Measurements from ENCODE around the gene CHRDL2.
A peak's percentile ranks its signal among the peaks of the same experiment; 100 is the strongest.

The CHRDL2 gene

DNA sequence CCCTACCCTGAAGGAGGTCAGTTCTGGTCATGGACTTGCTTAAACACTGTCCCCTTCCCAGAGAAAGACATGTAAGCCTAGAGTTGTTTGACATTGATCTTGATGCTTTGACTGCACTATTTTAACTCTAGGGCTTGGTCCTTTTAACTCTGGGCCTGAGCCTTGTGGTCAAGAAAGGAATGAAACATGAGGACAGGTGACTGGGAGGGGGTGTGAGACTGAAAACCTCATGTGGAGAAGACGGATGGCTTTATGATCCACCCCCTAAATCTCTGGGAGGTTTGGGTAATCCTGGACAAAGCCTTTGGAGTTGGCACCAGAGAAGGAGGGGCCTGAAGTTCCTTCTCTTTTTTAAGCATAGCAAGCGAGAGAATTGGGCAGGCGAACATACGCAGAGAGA lies 17.5 kb downstream of the CHRDL2 start:
- TF ChIP-seq, protein P1, sequence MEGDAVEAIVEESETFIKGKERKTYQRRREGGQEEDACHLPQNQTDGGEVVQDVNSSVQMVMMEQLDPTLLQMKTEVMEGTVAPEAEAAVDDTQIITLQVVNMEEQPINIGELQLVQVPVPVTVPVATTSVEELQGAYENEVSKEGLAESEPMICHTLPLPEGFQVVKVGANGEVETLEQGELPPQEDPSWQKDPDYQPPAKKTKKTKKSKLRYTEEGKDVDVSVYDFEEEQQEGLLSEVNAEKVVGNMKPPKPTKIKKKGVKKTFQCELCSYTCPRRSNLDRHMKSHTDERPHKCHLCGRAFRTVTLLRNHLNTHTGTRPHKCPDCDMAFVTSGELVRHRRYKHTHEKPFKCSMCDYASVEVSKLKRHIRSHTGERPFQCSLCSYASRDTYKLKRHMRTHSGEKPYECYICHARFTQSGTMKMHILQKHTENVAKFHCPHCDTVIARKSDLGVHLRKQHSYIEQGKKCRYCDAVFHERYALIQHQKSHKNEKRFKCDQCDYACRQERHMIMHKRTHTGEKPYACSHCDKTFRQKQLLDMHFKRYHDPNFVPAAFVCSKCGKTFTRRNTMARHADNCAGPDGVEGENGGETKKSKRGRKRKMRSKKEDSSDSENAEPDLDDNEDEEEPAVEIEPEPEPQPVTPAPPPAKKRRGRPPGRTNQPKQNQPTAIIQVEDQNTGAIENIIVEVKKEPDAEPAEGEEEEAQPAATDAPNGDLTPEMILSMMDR (IDR thresholded peaks at IDR 0.05; ENCODE audit: low read depth, low read length): no peak
- no peaks in the 10 kb centered on the region for H3K27me3 ChIP-seq (ENCODE audit: insufficient read depth, low read depth, severe bottlenecking)
- H3K36me3 ChIP-seq: no peaks in the 10 kb centered on the region
- DNase-seq: no peak
- H3K27ac ChIP-seq: no peak overlapping the region
- no peak overlapping the region for H3K4me3 ChIP-seq (ENCODE audit: low read depth, low read length)
- H3K9me3 ChIP-seq (ENCODE audit: severe bottlenecking): no peaks in the 10 kb centered on the region

DNA sequence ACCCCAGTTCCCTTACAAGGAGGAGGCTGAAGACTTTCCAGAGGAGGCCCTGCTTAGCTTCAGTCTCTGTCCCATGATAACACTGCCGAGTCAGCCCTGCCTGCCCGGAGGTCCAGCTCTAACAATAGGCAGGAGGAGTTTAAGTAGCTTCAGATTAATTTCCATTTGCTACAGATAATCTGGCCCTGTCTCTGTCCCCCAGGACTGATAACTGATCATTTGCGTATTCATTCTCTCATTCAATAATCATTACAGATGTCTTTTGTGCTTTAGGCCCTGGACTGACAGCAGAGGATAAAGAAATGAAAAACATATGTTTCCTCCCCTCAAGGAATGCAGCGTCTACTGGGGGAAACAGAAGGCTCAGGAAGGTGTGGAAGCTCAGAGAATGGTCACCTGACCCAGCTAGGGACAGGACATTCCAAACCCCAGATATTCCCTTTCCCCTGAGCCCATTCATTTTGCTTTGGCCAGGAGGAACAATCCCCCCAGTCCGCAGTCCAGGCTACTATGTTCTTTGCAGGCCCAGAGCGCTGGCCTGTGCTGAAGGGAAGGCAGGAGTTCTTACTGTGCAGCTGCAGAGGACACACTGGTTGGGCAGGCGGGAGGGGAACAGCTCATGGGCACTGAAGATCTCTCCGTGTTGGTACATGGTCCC lies 20.8 kb downstream of the CHRDL2 start:
- no peaks in the 10 kb centered on the region for H3K36me3 ChIP-seq
- H3K27ac ChIP-seq: 0 out of 2 replicates have a peak overlapping the region, but pooled peaks have one; percentile 36
- peak; percentile 45 for DNase-seq
- TF ChIP-seq, protein P1 (IDR thresholded peaks at IDR 0.05; ENCODE audit: low read depth, low read length): no peak
- H3K27me3 ChIP-seq (ENCODE audit: insufficient read depth, low read depth, severe bottlenecking): no peaks in the 10 kb centered on the region
- no peaks in the 10 kb centered on the region for H3K9me3 ChIP-seq (ENCODE audit: severe bottlenecking)
- H3K4me3 ChIP-seq (ENCODE audit: low read depth, low read length): no peak overlapping the region

DNA sequence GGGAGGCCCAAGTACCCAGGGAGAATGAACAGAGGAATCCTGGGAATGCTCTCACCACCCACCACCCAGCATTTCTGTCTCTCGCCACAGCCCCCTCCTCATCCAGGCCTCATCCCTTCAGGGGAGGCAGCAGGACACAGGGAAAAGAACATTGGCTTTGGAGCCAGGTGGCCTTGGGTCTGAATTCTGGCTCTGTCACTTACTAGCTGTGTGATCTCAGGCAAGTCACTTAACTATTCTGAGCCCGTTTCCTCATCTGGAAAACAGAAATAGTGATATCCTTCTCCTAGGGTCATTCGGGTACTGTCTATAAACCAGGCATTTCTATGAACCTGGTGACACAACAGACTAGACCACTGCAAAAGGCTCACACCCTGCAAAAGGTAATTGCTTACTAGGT lies 22.1 kb downstream of the CHRDL2 start:
- Histone ChIP-seq H3K27me3 (ENCODE audit: insufficient read depth, low read depth, severe bottlenecking) (no peaks in the 10 kb centered on the region), H3K36me3 (no peaks in the 10 kb centered on the region), H3K4me3 (ENCODE audit: low read depth, low read length) (no peak overlapping the region), H3K27ac (no peak overlapping the region), H3K9me3 (ENCODE audit: severe bottlenecking) (no peaks in the 10 kb centered on the region)
- TF ChIP-seq, protein P1 (IDR thresholded peaks at IDR 0.05; ENCODE audit: low read depth, low read length): no peak
- DNase-seq: no peak

DNA sequence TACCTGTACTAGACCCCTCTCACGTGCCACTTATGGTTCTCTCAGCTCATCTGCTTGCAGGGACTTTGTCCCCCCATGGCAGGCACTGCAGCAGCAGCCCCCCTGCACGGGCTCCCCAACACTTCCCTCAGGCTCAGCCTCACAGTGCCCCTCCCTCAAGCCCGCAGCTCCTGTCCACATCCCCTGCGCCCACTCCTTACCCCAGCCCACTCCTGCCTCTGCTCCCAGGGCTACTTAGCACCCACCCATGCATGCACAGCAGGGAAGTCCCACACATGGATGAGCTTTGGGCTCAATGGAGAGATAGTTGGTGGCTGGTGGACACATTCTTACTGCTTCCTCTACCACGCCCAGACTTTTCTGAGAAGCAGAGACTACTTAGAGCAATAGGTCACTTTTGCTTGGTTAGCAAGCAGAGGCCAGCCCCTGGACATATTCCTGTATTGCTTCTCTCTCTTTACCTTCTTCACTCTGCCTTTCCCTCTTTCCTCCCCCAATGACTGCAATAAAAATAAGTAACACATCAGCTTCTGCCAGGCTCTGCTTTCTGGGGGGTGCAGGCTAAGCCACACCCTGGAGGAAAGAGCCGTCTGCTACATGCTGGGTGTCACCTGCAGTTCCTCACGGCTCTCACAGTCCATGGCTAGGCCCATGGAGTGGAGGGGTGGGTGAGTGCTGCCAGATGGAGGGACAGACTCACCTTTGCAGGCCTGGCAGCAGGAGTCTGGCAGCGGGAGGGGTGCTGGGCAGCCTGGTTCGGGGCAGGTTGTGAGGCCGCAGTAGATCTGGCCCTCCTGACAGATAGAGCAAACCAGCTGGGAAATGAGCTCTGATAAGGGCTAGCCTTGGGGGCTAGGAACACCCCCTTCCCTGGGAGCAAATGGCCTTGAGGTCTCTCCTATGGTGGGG lies 23.4 kb downstream of the CHRDL2 start:
- no peaks in the 10 kb centered on the region for H3K9me3 ChIP-seq (ENCODE audit: severe bottlenecking)
- H3K27ac ChIP-seq: no peak overlapping the region
- H3K36me3 ChIP-seq: no peaks in the 10 kb centered on the region
- no peak overlapping the region for H3K4me3 ChIP-seq (ENCODE audit: low read depth, low read length)
- no peaks in the 10 kb centered on the region for H3K27me3 ChIP-seq (ENCODE audit: insufficient read depth, low read depth, severe bottlenecking)
- DNase-seq: no peak
- TF ChIP-seq, protein P1 (IDR thresholded peaks at IDR 0.05; ENCODE audit: low read depth, low read length): no peak

DNA sequence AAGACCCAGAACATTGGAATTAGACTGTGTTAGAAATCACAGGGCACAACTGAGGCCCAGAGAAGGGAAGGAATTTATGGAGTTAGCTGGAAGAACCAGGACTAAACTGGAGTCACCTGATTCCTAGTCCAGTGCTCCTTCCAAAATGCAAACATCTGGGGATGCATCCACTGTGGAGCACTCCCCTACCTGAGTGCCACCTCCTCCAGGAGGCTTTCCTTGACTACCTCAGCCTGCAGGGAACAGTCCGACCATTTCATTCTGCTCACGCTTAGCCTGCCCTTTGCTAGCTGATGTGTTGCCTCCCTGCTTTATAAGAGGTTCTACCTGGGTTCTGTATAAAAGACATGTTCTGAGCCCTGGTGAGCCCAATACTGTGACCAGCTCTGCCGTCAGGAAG lies 24.0 kb downstream of the CHRDL2 start:
- Histone ChIP-seq H3K27me3 (ENCODE audit: insufficient read depth, low read depth, severe bottlenecking) (no peaks in the 10 kb centered on the region), H3K27ac (no peak overlapping the region), H3K4me3 (ENCODE audit: low read depth, low read length) (no peak overlapping the region), H3K9me3 (ENCODE audit: severe bottlenecking) (no peaks in the 10 kb centered on the region), H3K36me3 (no peaks in the 10 kb centered on the region)
- no peak for DNase-seq
- TF ChIP-seq, protein P1 (IDR thresholded peaks at IDR 0.05; ENCODE audit: low read depth, low read length): no peak
